OCI-LY7 (cell line): ENCODE measurements around the gene FMN1. TPM values are rescaled to one million over a fixed set of nuclear protein-coding genes. Genes with fewer than 3 reads are reported as not detected.
A peak's percentile ranks its signal among the peaks of the same experiment; 100 is the strongest.

Experiments
- BruUV-seq: library from RNA; stranded (reverse); fragments of 400-500 nt; replicated peaks from 2 replicates; lab custom pipeline; 2021; lab: Mats Ljungman, UMichigan
- CTCF ChIA-PET: fragments of 300-600 bp; sonication (Branson Sonifier 250); formaldehyde crosslinking; loops from one replicate; lab custom pipeline; 2022; ENCODE audit warnings: antibody characterized with exemption; ENCODE audit not compliant: unreplicated experiment; lab: Charles Lee
- POLR2A ChIA-PET: fragments of 300-600 bp; sonication (Branson Sonifier 250); formaldehyde crosslinking; loops from one replicate; lab custom pipeline; 2022; ENCODE audit warnings: antibody characterized with exemption; lab: Charles Lee
- DNase-seq: peaks from one replicate; pipeline ENCODE4 v3.0.0-alpha.2; 2015; ENCODE audit warnings: low spot score
- H2AFZ ChIP-seq: fragments of 200-600 bp; sonication (generic), shearing (Covaris generic); 2 replicates; pipeline ENCODE4 v1.6.1; 2014; ENCODE audit warnings: mild to moderate bottlenecking, antibody characterized with exemption, low read length, moderate library complexity
- H3K27ac ChIP-seq: fragments of 200-600 bp; sonication (generic); 2 replicates; pipeline ENCODE4 v1.5.1; 2014; ENCODE audit warnings: mixed run types, low read depth, mild to moderate bottlenecking, moderate library complexity, low read length, inconsistent platforms; ENCODE audit not compliant: poor library complexity, severe bottlenecking
- H3K36me3 ChIP-seq: fragments of 200-600 bp; sonication (generic); 2 replicates; pipeline ENCODE4 v1.6.1; 2014; ENCODE audit warnings: mild to moderate bottlenecking, antibody characterized with exemption, low read length, moderate library complexity, mixed read lengths; ENCODE audit not compliant: insufficient read depth
- H3K4me1 ChIP-seq: fragments of 200-600 bp; sonication (generic); 2 replicates; pipeline ENCODE4 v1.5.1; 2014; ENCODE audit warnings: mild to moderate bottlenecking, low read length; ENCODE audit not compliant: insufficient read depth, poor library complexity, severe bottlenecking
- H3K4me2 ChIP-seq: fragments of 200-600 bp; sonication (generic); 2 replicates; pipeline ENCODE4 v1.6.1; 2014; ENCODE audit warnings: mild to moderate bottlenecking, low read length
- H3K4me3 ChIP-seq: fragments of 200-600 bp; sonication (generic); 2 replicates; pipeline ENCODE4 v1.5.1; 2014; ENCODE audit warnings: mild to moderate bottlenecking, low read depth, low read length; ENCODE audit not compliant: poor library complexity, severe bottlenecking
- H3K79me2 ChIP-seq: fragments of 200-600 bp; sonication (generic); 2 replicates; pipeline ENCODE4 v1.6.1; 2016; ENCODE audit warnings: low read depth, mild to moderate bottlenecking, low read length, moderate library complexity, mixed read lengths; ENCODE audit not compliant: insufficient read depth
- H3K9me2 ChIP-seq: fragments of 200-600 bp; sonication (generic); 2 replicates; pipeline ENCODE4 v1.6.1; 2016; ENCODE audit warnings: mild to moderate bottlenecking, low read length, mixed read lengths; ENCODE audit not compliant: insufficient read depth
- H3K9me3 ChIP-seq: fragments of 200-600 bp; sonication (generic); 2 replicates; pipeline ENCODE4 v1.6.1; 2014; ENCODE audit warnings: mild to moderate bottlenecking, mixed run types, low read length, mixed read lengths
- H4K20me1 ChIP-seq: fragments of 200-600 bp; sonication (generic); 2 replicates; pipeline ENCODE4 v1.6.1; 2014; ENCODE audit warnings: mild to moderate bottlenecking, antibody characterized with exemption, low read length, moderate library complexity, mixed read lengths; ENCODE audit not compliant: insufficient read depth
- CTCF ChIP-seq: fragments of 200-600 bp; sonication (generic); conservative IDR thresholded peaks from 2 replicates; pipeline ENCODE4 v1.5.1; 2014; ENCODE audit warnings: mild to moderate bottlenecking, antibody characterized with exemption, low read length, moderate library complexity, mixed read lengths
- EZH2phosphoT487 ChIP-seq: fragments of 200-600 bp; sonication (generic); IDR thresholded peaks from 2 replicates; pipeline ENCODE4 v1.6.1; 2018; ENCODE audit warnings: low read depth, borderline replicate concordance, mild to moderate bottlenecking, mixed run types, antibody characterized with exemption, low read length, moderate library complexity, mixed read lengths
- intact Hi-C: fragments of 100-400 bp; cut with micrococcal nuclease; formaldehyde crosslinking; loops from one replicate; pipeline ENCODE4 v1.10.0; 2022; ENCODE audit not compliant: unreplicated experiment
- total RNA-seq, 2 experiments: library from RNA; depleted of rRNA in 1 of 2; stranded (reverse); fragments of >200 nt in 1 of 2; shearing (Covaris generic) in 1 of 2; gene quantifications; 2 replicates each; pipeline ENCODE4 v1.2.3, GENCODE V29; 2014 to 2022

Gene FMN1
- total RNA-seq, 2 experiments from 2014 or later = 3.2 to 4.2 TPM

DNA sequence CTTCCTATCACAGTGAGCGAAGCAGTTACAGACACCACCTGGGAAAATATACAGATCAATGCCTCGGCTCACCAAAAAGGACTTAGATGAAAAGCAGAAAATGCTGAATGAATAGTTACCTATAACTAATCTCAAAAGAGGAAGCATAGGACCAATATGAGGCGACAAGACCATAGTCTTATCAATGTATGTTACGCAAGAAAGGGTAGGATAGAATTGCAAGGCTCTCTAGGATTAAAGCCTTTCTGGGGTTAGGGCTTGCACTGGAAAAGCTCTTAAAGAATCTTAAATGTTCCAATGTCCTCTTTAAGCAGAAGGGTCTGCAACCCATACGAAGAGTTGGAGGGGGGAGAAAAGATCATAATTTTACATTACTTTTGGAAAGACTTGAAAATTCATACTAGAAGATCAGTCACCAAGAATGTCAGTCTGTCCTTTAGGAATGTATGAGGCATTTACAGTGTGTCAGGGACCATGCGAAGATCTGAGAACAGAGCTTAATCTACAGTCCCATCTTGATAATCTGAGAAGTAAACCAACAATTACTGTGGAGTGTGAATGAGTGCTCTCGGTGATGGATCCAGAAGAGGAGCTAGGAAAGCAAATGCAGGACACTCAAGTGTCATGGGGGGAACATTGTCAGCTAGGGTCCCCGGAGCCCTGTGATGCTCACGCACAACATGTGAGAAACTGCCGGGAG lies 290.8 kb downstream of the FMN1 start:
- H3K9me3 ChIP-seq = no peaks in the 10 kb centered on the region
- H3K4me2 ChIP-seq = no peak overlapping the region
- H3K4me1 ChIP-seq = peaks cover 49% of the 10 kb centered on the region
- no peaks in the 10 kb centered on the region for H4K20me1 ChIP-seq
- H3K4me3 ChIP-seq = no peak overlapping the region
- intact Hi-C loops = no loop called here
- BruUV-seq = no TSS peak
- DNase-seq = no peak
- H3K36me3 ChIP-seq = no peaks in the 10 kb centered on the region
- CTCF ChIA-PET = no interaction called here
- H3K27ac ChIP-seq = no peak overlapping the region
- H2AFZ ChIP-seq = peak overlapping the region; percentile 57; the same call in 1 of the 2 replicates
- H3K9me2 ChIP-seq = no peaks in the 10 kb centered on the region
- no peaks in the 10 kb centered on the region for H3K79me2 ChIP-seq
- TF ChIP-seq EZH2phosphoT487 (no peak), CTCF (no peak)
- POLR2A ChIA-PET = interaction anchor here (0.5 to 1.2 kb wide), 3 partner anchors 16 to 1206 kb away, joined by 3 read pairs; no protein-coding TSS in a partner anchor

- Histone ChIP-seq H2AFZ (no peak overlapping the region; the same call in 1 of the 2 replicates), H3K9me3 (peaks cover 2% of the 10 kb centered on the region; the same call in 1 of the 2 replicates), H3K4me3 (no peak overlapping the region), H3K27ac (no peak overlapping the region), H3K36me3 (no peaks in the 10 kb centered on the region), H3K4me2 (no peak overlapping the region), H3K9me2 (no peaks in the 10 kb centered on the region), H4K20me1 (no peaks in the 10 kb centered on the region), H3K4me1 (peaks cover 51% of the 10 kb centered on the region), H3K79me2 (no peaks in the 10 kb centered on the region)
- DNase-seq = no peak
- intact Hi-C loops = no loop called here
- TF ChIP-seq CTCF (no peak), EZH2phosphoT487 (no peak)
- ChIA-PET POLR2A (no interaction called here), CTCF (no interaction called here)
- no TSS peak for BruUV-seq
Observed at GRCh38 chr15:32901995-32902394, 292.5 kb downstream of the FMN1 start.

DNA sequence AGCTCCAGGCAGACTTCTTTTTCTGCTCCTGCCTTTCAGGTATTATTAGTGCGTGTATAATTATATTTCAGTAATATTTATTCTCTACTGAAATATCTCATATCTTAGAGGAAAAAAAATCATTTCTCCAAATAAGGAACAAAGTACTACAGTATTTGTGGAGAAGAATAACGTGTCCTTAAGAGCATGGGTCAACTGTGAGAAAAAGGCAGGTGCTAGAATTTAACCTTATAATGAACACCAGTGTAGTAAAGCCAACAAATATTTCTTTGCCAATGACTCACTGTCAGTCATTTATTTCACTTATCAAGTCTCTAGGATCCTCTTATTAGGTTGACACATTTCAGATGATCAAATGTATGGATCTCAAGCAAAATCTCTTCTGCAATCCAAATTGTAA lies 293.3 kb downstream of the FMN1 start:
- H3K79me2 ChIP-seq = no peaks in the 10 kb centered on the region
- no peak for DNase-seq
- CTCF ChIA-PET = no interaction called here
- peaks cover 49% of the 10 kb centered on the region for H3K4me1 ChIP-seq
- POLR2A ChIA-PET = no interaction called here
- H4K20me1 ChIP-seq = no peaks in the 10 kb centered on the region
- intact Hi-C loops = no loop called here
- H3K27ac ChIP-seq = no peak overlapping the region
- no TSS peak for BruUV-seq
- peaks cover 7% of the 10 kb centered on the region; the same call in 1 of the 2 replicates for H3K9me3 ChIP-seq
- no peak overlapping the region for H3K4me2 ChIP-seq
- H3K36me3 ChIP-seq = no peaks in the 10 kb centered on the region
- no peak for TF ChIP-seq EZH2phosphoT487
- TF ChIP-seq CTCF = no peak
- no peak overlapping the region for H2AFZ ChIP-seq
- H3K4me3 ChIP-seq = no peak overlapping the region
- no peaks in the 10 kb centered on the region for H3K9me2 ChIP-seq
